HG03378 (cell line): ENCODE data around the gene SNED1.
"Not testable (repeated sequence)": the region's sequence is repeated elsewhere in the genome, so short reads cannot be mapped to it uniquely, and the experiment has no call there.

ENCODE experiments used
- ATAC-seq: cut with Tn5 transposase; IDR thresholded peaks from one replicate; pipeline ENCODE4 v1.9.1; 2021; ENCODE audit warnings: mild to moderate bottlenecking, moderate library complexity; ENCODE audit not compliant: unreplicated experiment

SNED1 gene

GRCh38 chr2:241104611-241105010, 106.2 kb downstream of the SNED1 start:
- not testable (repeated sequence) for ATAC-seq

DNA sequence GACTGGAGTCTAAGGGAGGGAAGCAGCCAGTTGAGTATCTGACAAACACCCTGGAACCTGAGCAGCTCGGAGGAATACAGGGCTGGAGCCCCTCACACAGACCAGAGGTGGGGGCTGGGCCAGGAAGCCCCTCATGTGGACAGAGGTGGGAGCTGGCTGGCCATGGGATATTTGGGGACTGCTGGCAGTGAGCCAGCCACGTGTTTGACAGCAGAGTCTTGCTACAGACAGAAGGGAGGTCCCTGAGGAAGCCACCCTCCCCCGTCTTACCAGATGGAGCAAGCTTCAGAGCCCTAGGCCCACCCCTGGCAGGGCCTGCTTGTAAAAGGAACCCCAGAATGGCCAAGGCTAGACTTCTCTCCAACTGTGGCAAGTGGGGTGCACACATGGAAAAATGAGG, 107.2 kb downstream of the SNED1 start:
- ATAC-seq, result no peak

DNA sequence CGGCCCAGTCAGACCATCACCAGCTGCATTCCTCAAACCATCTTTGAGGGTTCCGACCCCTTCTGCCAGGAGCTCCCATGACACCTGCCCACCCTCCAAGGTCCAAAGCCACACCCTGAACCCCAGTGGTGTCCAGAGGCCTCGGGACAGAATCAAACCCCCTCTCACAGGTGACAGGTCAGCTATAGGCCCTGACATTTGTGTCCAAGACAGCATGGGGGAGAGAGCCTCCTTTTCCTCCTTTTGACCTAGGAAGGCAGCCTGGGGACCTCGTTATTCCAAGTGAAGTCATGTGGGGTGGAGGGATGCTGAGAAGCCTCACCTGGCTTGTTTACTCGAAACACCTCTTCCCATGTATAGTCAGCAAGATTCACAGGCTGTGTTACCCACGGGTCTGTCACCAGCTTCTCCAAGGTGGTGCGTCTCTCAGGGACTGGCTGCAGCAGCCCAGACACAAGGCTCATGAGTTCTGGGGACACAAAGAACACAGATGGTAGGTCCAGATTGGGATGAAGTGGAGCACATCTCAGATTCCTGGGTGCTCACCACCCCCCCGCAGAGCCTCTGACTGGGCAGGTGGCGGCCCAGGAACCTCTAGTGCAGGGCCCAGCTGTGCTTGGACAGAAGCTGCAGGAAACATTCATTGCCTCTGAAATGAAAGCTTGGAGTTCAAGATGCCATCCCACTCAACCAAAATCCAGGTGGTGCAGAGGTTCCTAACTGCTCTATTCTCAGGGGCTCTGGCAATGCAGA, 108.8 kb downstream of the SNED1 start:
- no peak for ATAC-seq

- no peak for ATAC-seq
Measured at GRCh38 chr2:241108271-241109209, 110.1 kb downstream of the SNED1 start.

- no peak for ATAC-seq
Measured at GRCh38 chr2:241109210-241110088, 111.0 kb downstream of the SNED1 start.

- ATAC-seq, result no peak
Measured at GRCh38 chr2:241110089-241110606, 111.7 kb downstream of the SNED1 start.

- no peak for ATAC-seq
Measured at GRCh38 chr2:241110607-241111439, 112.4 kb downstream of the SNED1 start.

DNA sequence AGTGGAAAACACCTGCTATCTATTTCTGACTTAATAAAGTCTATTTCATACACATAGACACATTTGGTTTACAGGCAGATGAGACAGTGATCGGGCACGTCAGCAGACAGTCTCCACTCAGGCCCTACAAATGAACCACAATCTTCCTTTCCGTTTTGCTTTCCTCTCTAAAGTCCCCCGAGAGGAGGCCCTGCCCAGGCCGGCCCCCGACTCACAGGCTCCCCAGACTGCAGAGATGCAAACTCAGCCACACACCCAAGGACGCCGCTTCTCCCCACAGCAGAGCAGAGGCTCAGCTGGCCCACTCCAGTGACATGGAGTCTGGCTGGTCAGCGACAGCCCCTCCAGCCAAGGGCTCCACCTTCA, 113.0 kb downstream of the SNED1 start:
- ATAC-seq, result no peak

DNA sequence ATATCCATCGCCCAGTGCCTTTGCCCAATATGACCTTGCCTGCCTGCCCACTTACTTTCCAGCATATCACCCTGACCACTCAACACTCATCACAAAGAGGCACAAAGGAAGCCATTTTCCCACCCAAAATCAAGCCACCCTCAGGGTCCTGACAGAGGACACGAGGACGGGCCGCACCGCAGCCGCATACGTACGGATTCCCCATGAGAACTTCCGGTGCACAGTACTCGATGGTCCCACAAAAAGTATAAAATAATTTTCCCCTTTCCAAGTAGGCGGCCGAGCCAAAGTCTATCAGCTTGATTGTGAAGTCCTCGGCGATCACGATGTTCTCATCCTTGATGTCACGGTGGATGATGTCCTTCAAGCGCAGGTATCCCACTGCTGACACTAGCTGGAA, 113.6 kb downstream of the SNED1 start:
- ATAC-seq, result no peak

DNA sequence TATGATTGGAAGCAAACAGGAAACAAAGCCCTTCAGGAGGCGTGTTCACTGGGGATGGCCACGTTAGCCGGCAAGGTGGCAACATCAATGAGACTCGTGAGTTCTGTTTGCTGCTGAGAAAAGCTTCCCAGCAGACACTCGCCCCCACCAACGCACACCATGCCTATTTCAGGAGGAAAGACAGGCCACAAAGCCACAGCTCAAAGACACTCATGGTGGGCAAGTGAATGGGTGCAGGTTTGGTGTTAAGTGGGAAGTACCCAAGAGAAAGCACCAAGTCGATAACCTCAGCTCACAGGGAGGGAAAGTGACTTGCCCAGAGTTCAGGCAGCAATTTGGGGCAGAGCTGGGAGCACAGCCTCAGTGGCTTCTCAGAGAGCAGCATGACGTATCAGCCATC, 114.2 kb downstream of the SNED1 start:
- ATAC-seq, result no peak

DNA sequence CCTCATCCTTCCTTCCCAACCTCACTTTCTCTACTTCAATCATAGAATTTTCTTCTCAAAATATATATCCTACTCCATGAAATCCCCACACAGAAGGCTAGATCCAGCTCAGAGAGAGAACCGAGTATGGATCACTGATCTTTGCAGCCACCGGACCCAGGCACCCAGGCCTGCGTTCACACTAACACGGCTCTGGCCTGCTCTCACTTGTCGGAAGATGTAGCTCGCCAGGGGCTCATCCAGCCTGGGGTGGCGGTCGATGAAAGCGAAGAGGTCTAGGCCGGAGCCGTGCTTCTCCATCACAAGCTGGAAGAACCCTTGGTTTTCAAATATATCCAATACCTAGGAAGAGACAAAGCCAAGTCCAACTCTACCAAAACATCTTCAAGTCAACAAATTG, 116.4 kb downstream of the SNED1 start:
- ATAC-seq, result no peak

- no peak for ATAC-seq
Measured at GRCh38 chr2:241115361-241115760, 116.9 kb downstream of the SNED1 start.

- no peak for ATAC-seq
Measured at GRCh38 chr2:241116606-241117560, 118.5 kb downstream of the SNED1 start.

DNA sequence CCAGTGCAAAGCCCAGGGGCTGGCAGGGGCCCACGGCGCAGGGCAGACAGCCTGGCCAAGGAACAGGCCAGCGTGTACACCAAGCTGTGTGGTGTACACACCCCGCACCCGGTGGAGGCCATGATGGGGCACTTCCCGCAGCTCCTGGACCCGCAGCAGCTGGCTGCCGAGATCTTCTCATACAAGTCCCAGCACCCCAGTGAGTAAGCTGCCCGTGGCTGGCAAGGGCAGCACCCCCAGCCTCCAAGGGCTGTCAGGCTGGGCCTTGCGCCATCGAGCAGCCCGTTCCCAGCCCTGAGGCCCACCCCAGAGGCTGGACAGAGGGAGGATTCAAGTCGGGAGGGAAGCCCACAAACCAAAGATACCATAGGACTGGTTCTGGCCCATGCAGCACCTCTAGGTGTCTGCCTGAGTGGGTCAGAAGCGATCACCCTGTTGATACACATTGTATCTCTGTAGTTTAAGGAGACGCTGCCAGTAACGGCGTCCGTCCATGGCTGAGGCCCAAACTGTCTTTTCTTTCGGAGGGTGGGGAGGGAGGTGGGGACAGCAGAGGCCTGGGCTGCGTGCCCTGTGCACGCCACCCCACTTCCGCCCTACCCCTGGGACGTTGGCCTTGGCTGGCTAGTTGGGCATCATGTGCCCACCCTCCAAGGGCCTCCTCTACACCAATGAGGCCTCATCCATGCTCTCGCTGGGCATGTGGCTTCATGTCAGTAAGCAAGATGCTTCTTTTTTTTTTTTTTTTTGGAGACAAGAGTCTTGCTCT, 120.5 kb downstream of the SNED1 start:
- no peak for ATAC-seq

GRCh38 chr2:241120440-241120839, 122.0 kb downstream of the SNED1 start:
- ATAC-seq, result no peak

GRCh38 chr2:241121008-241121407, 122.6 kb downstream of the SNED1 start:
- ATAC-seq, result no peak

DNA sequence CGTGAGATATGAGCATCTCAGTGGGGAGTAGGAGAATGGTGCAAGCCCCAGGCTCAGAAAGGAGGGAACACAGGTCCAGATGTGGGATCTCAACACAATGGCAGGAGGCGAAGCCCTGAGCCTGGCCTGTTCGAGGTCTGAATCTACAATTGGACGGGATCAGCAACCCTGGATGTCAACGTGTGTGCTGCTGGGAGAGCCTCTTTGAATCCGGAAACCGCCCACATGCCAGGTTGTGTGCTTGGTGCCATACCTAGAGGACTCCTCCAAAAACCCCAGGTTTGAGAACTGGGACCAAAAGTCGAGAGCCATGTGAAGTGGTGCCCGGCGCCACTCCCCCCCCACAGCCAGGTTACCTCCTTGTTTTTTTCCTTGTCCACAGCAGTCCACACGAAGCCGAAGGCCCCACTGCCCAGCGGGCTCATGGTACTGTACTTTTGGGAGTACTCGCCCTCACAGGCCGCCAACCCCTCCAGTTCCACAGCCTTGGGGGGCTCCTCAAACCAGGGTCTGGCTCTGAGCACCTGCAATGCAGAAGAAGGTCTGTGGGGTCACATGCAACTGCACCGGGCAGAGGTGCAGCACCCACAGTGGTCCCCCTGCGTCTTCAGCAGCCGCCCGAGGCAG, 124.1 kb downstream of the SNED1 start:
- no peak for ATAC-seq
